ENCODE measurements around the gene WNT4.
"Not testable (repeated sequence)": the region's sequence is repeated elsewhere in the genome, so short reads cannot be mapped to it uniquely, and the experiment has no call there.

WNT4 gene

DNA sequence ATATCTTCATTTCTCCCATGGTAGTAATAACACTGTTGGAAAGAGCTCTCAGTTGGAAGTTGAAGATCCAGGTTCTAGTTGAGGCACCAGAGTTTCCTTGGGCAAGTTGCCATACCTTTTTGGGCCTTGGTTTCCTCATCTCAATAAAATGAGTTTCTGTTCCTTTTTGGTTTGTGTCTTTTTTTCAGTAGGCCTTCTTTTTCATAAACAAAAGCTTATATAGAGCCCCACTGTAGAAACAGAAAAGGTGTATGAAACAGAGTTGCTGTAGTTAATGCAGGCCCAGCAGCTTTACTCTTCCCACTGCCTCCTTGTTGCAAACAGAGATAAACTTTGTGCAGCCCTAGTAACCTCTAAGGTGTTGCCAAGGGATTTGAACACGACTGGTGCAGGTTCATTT is 41.7 kb downstream of the WNT4 start:
- Histone ChIP-seq H3K27me3 (ENCODE audit: control insufficient read depth in 1 of 2, insufficient read depth in 2 of 2, low read length in 2 of 2) (no peaks in the 10 kb centered on the region), H3K27ac (ENCODE audit: low read depth, low read length) (no peak overlapping the region), H3K9me3 (ENCODE audit: control insufficient read depth in 1 of 2, low read length in 2 of 2) (no peaks in the 10 kb centered on the region), H3K36me3 (ENCODE audit: control insufficient read depth in 1 of 2, insufficient read depth in 2 of 2, low read length in 2 of 2) (peaks cover 6 to 37% of the 10 kb centered on the region in 2 donors), H3K4me1 (ENCODE audit: control insufficient read depth in 1 of 2, insufficient read depth in 2 of 2, low read length in 2 of 2) (no peaks in the 10 kb centered on the region), H3K9ac (ENCODE audit: low read depth in 1 of 2, low read length in 2 of 2) (no peak overlapping the region), H3K4me3 (ENCODE audit: low read depth in 1 of 2, low read length in 2 of 2) (no peak overlapping the region)

DNA sequence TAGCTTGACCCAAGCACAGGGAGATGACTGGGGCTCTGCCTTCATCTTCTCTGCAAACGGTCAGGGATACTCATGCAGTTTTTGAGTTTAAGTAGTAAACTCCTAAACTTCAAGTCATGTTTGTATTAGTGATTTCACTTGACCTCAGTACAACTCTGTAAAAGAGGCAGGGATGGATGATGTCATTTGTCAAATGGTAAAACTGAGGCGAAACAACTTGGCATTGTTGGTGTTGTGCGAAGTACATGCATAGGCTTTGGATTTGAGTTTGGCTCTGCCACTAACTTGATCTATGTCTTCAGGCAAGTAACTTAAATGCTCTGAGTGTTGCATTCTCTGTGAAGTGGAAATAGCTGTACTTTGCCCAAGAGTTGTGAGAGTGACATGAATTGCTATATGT is 42.7 kb downstream of the WNT4 start:
- Histone ChIP-seq H3K27me3 (ENCODE audit: control insufficient read depth in 1 of 2, insufficient read depth in 2 of 2, low read length in 2 of 2) (no peaks in the 10 kb centered on the region), H3K27ac (ENCODE audit: low read depth, low read length) (no peak overlapping the region), H3K9ac (ENCODE audit: low read depth in 1 of 2, low read length in 2 of 2) (no peak overlapping the region), H3K36me3 (ENCODE audit: control insufficient read depth in 1 of 2, insufficient read depth in 2 of 2, low read length in 2 of 2) (peaks cover 7 to 42% of the 10 kb centered on the region in 2 donors), H3K9me3 (ENCODE audit: control insufficient read depth in 1 of 2, low read length in 2 of 2) (no peaks in the 10 kb centered on the region), H3K4me1 (ENCODE audit: control insufficient read depth in 1 of 2, insufficient read depth in 2 of 2, low read length in 2 of 2) (no peaks in the 10 kb centered on the region), H3K4me3 (ENCODE audit: low read depth in 1 of 2, low read length in 2 of 2) (no peak overlapping the region)

DNA sequence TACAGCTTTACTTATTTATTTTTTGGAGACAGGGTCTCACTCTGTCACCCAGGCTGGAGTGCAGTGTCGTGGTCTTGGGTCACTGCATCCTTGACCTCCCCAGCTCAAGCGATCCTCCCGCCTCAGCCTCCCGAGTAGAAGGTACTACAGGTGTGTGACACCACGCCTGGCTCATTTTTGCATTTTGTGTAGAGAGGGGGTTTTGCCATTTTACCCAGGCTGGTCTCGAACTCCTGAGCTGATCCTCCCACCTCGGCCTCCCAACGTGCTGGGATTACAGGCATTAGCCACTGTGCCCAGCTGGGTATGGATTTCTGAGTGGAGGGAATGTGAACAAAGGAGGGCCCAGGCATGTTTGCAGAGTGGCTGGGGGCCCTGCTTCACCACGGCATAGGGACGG is 44.1 kb downstream of the WNT4 start:
- H3K4me1 ChIP-seq (ENCODE audit: control insufficient read depth in 1 of 2, insufficient read depth in 2 of 2, low read length in 2 of 2), result no peaks in the 10 kb centered on the region
- H3K27me3 ChIP-seq (ENCODE audit: control insufficient read depth in 1 of 2, insufficient read depth in 2 of 2, low read length in 2 of 2), result no peaks in the 10 kb centered on the region
- no peaks in the 10 kb centered on the region for H3K9me3 ChIP-seq (ENCODE audit: control insufficient read depth in 1 of 2, low read length in 2 of 2)
- H3K36me3 ChIP-seq (ENCODE audit: control insufficient read depth in 1 of 2, insufficient read depth in 2 of 2, low read length in 2 of 2), result peaks cover 14 to 50% of the 10 kb centered on the region in 2 donors
- H3K4me3 ChIP-seq (ENCODE audit: low read depth in 1 of 2, low read length in 2 of 2), result no peak overlapping the region
- H3K9ac ChIP-seq (ENCODE audit: low read depth in 1 of 2, low read length in 2 of 2), result no peak overlapping the region
- H3K27ac ChIP-seq (ENCODE audit: low read depth, low read length), result no peak overlapping the region

DNA sequence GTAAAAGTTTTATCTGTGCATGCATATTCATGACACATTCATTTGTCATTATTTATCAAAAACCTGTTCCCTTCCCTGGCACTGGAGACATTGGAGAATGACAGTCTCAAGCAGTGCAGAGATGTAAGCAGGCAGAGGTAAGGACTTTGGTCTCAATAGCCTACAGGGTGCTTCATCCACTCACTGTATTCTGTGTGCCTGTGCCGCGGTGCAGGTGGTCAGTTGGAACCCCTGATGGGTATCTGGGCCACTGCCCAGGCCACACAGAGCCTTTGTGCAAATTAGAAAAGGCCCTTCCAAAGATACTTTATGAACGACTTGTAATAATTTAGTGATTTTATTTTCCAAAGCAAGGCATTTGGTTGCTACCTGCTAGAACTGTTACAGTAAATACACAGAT is 46.4 kb downstream of the WNT4 start:
- Histone ChIP-seq H3K9me3 (ENCODE audit: control insufficient read depth in 1 of 2, low read length in 2 of 2) (no peaks in the 10 kb centered on the region), H3K9ac (ENCODE audit: low read depth in 1 of 2, low read length in 2 of 2) (no peak overlapping the region), H3K36me3 (ENCODE audit: control insufficient read depth in 1 of 2, insufficient read depth in 2 of 2, low read length in 2 of 2) (peaks cover 19 to 62% of the 10 kb centered on the region in 2 donors), H3K27me3 (ENCODE audit: control insufficient read depth in 1 of 2, insufficient read depth in 2 of 2, low read length in 2 of 2) (no peaks in the 10 kb centered on the region), H3K27ac (ENCODE audit: low read depth, low read length) (no peak overlapping the region), H3K4me3 (ENCODE audit: low read depth in 1 of 2, low read length in 2 of 2) (no peak overlapping the region), H3K4me1 (ENCODE audit: control insufficient read depth in 1 of 2, insufficient read depth in 2 of 2, low read length in 2 of 2) (no peaks in the 10 kb centered on the region)

DNA sequence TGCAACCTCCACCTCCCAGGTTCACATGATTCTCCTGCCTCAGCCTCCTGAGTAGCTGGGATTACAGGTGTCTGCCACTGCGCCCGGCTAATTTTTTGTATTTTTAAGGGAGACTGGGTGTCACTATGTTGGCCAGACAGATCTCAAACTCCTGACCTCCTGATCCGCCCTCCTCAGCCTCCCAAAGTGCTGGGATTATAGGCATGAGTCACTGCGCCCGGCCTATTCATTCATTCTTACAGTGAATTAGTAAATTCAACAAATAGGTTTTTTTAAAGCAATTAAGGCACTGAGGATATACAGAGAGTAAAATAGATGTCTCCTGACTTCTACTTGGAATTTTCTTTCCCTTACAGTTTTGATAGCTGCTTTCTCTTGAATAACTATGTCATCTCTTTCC is 46.9 kb downstream of the WNT4 start:
- no peak overlapping the region for H3K4me3 ChIP-seq (ENCODE audit: low read depth in 1 of 2, low read length in 2 of 2)
- H3K36me3 ChIP-seq (ENCODE audit: control insufficient read depth in 1 of 2, insufficient read depth in 2 of 2, low read length in 2 of 2), result peaks cover 21 to 62% of the 10 kb centered on the region in 2 donors
- peaks cover 0 to under 1% of the 10 kb centered on the region in 2 donors for H3K4me1 ChIP-seq (ENCODE audit: control insufficient read depth in 1 of 2, insufficient read depth in 2 of 2, low read length in 2 of 2)
- H3K9me3 ChIP-seq (ENCODE audit: control insufficient read depth in 1 of 2, low read length in 2 of 2), result no peaks in the 10 kb centered on the region
- H3K9ac ChIP-seq (ENCODE audit: low read depth in 1 of 2, low read length in 2 of 2), result no peak overlapping the region
- H3K27me3 ChIP-seq (ENCODE audit: control insufficient read depth in 1 of 2, insufficient read depth in 2 of 2, low read length in 2 of 2), result no peaks in the 10 kb centered on the region
- no peak overlapping the region for H3K27ac ChIP-seq (ENCODE audit: low read depth, low read length)

DNA sequence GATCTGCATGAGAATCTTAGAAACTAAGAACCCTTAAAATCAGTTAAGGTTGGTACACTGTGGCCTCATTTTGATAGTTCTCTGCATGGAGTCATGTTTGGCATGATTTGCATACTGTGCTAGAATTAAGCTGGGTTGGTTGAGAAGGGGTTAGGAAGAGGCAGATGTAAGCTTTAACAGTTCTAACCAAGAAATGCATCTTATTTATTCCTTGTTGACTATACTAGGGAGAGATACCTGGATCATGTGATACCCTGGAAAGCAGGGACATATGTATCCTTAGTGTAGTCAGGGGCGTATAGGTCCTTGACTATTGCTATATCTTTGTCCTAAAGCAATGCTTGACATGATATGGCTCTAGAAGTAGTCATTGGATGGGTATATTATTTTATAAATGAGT is 49.4 kb downstream of the WNT4 start:
- Histone ChIP-seq H3K4me3 (ENCODE audit: low read depth in 1 of 2, low read length in 2 of 2) (no peak overlapping the region), H3K9ac (ENCODE audit: low read depth in 1 of 2, low read length in 2 of 2) (no peak overlapping the region), H3K4me1 (ENCODE audit: control insufficient read depth in 1 of 2, insufficient read depth in 2 of 2, low read length in 2 of 2) (peaks cover 10 to 25% of the 10 kb centered on the region in 2 donors), H3K9me3 (ENCODE audit: control insufficient read depth in 1 of 2, low read length in 2 of 2) (no peaks in the 10 kb centered on the region), H3K27ac (ENCODE audit: low read depth, low read length) (no peak overlapping the region), H3K36me3 (ENCODE audit: control insufficient read depth in 1 of 2, insufficient read depth in 2 of 2, low read length in 2 of 2) (peaks cover 26 to 60% of the 10 kb centered on the region in 2 donors), H3K27me3 (ENCODE audit: control insufficient read depth in 1 of 2, insufficient read depth in 2 of 2, low read length in 2 of 2) (no peaks in the 10 kb centered on the region)

DNA sequence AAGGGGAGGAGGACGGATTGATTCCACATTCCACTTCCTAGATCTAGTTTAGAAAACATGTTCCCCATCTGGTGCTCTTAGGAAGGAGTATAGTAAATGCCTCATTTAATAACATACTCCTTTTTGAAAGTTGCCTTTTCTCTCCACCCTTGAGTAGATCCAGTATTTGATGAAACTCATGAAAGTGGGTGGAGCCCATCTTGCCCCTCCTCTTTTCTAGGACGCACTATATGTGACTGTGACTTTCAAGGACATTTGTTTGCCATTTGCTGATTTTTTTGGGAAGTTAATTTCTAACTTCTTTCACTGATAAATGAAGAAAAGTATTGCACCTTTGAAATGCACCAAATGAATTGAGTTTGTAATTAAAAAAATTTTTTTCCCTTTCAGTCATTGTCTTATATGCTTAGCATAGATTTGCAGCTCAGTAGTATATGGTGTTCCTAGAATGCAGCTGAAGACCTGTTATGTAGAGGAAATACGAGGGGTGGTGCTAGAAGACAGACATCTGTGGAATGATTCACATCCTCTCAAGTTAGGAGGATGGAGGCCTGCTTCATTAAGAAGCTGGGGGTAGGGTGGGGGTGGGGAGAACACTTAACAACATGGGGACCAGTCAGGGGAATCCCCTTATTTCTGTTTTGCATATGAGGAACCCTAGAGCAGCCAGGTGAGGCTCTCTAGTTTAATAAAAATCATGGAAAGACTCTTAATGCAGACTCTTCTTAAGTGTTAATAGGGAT is 50.7 kb downstream of the WNT4 start:
- H3K36me3 ChIP-seq (ENCODE audit: control insufficient read depth in 1 of 2, insufficient read depth in 2 of 2, low read length in 2 of 2), result peaks cover 32 to 60% of the 10 kb centered on the region in 2 donors
- H3K27ac ChIP-seq (ENCODE audit: low read depth, low read length); H3K9me3 ChIP-seq (ENCODE audit: control insufficient read depth in 1 of 2, low read length in 2 of 2); H3K4me3 ChIP-seq (ENCODE audit: low read depth in 1 of 2, low read length in 2 of 2); H3K9ac ChIP-seq (ENCODE audit: low read depth in 1 of 2, low read length in 2 of 2); H3K27me3 ChIP-seq (ENCODE audit: control insufficient read depth in 1 of 2, insufficient read depth in 2 of 2, low read length in 2 of 2): not testable (repeated sequence)
- H3K4me1 ChIP-seq (ENCODE audit: control insufficient read depth in 1 of 2, insufficient read depth in 2 of 2, low read length in 2 of 2), result peaks cover 16 to 36% of the 10 kb centered on the region in 2 donors

DNA sequence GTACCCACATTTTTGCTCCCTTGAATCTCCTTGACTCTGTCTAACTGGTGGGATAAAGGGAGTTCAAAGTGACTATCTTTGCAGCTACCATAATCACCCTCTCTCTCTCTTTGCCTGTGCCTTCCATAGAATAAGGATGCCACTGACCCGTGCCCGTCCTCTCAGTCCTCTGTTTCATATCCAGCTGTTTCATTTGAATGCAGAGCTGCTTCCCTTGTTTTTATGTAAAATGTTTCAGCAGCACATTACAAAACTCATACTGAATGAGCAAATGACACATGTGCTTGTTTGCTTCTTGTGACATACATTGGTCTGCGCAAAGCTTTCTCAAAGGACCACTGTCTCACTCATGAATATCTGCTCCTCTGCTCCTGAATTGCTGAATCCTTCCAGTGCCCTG is 52.0 kb downstream of the WNT4 start:
- Histone ChIP-seq H3K36me3 (ENCODE audit: control insufficient read depth in 1 of 2, insufficient read depth in 2 of 2, low read length in 2 of 2) (peaks cover 32 to 59% of the 10 kb centered on the region in 2 donors), H3K9ac (ENCODE audit: low read depth in 1 of 2, low read length in 2 of 2) (no peak overlapping the region), H3K4me3 (ENCODE audit: low read depth in 1 of 2, low read length in 2 of 2) (no peak overlapping the region), H3K27me3 (ENCODE audit: control insufficient read depth in 1 of 2, insufficient read depth in 2 of 2, low read length in 2 of 2) (no peaks in the 10 kb centered on the region), H3K27ac (ENCODE audit: low read depth, low read length) (no peak overlapping the region), H3K9me3 (ENCODE audit: control insufficient read depth in 1 of 2, low read length in 2 of 2) (no peaks in the 10 kb centered on the region), H3K4me1 (ENCODE audit: control insufficient read depth in 1 of 2, insufficient read depth in 2 of 2, low read length in 2 of 2) (peaks cover 16 to 36% of the 10 kb centered on the region in 2 donors)

DNA sequence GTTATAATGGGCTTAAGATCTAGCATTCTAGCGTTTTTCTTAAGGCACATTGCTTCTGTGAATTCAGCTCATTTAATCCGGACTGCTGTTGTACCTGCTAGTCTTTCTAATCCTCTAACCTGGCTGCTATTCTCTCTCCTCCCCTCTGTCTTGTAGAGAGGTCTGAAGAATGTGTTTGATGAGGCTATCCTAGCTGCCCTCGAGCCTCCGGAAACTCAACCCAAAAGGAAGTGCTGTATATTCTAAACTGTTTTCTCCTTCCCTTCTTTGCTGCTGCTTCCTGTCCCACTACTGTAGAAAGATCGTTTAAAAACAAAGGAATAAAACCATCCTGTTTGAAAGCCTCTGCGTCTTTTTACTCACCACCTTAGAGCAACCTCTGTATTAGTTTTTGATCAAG is 53.1 kb downstream of the WNT4 start:
- no peak overlapping the region for H3K27ac ChIP-seq (ENCODE audit: low read depth, low read length)
- no peaks in the 10 kb centered on the region for H3K9me3 ChIP-seq (ENCODE audit: control insufficient read depth in 1 of 2, low read length in 2 of 2)
- H3K36me3 ChIP-seq (ENCODE audit: control insufficient read depth in 1 of 2, insufficient read depth in 2 of 2, low read length in 2 of 2), result peaks cover 30 to 52% of the 10 kb centered on the region in 2 donors
- peaks cover 16 to 36% of the 10 kb centered on the region in 2 donors for H3K4me1 ChIP-seq (ENCODE audit: control insufficient read depth in 1 of 2, insufficient read depth in 2 of 2, low read length in 2 of 2)
- H3K4me3 ChIP-seq (ENCODE audit: low read depth in 1 of 2, low read length in 2 of 2), result no peak overlapping the region
- no peaks in the 10 kb centered on the region for H3K27me3 ChIP-seq (ENCODE audit: control insufficient read depth in 1 of 2, insufficient read depth in 2 of 2, low read length in 2 of 2)
- no peak overlapping the region for H3K9ac ChIP-seq (ENCODE audit: low read depth in 1 of 2, low read length in 2 of 2)

DNA sequence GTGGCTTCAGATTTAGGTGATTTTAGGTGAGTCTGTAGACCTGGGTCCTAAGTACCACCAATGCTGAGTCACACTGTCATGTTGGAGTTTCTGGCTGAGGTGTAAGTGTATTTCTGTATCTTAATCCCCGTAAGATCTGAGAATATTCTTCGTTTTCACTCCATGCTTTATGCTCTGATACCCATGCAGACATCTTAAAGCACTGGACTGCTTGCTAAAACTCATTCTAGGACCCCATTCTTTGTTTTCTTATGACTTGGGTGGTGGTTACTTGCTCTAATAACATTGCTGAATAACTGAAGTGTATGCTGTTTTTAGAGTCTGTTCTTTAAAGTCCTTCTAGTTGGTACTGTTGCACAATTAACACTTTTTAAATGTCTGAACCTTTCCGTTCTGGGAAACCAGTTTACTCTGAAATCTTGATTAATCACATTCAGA is 53.7 kb downstream of the WNT4 start:
- H3K4me1 ChIP-seq (ENCODE audit: control insufficient read depth in 1 of 2, insufficient read depth in 2 of 2, low read length in 2 of 2), result peaks cover 16 to 36% of the 10 kb centered on the region in 2 donors
- H3K36me3 ChIP-seq (ENCODE audit: control insufficient read depth in 1 of 2, insufficient read depth in 2 of 2, low read length in 2 of 2), result peaks cover 26 to 49% of the 10 kb centered on the region in 2 donors
- no peak overlapping the region for H3K27ac ChIP-seq (ENCODE audit: low read depth, low read length)
- no peak overlapping the region for H3K4me3 ChIP-seq (ENCODE audit: low read depth in 1 of 2, low read length in 2 of 2)
- no peak overlapping the region for H3K9ac ChIP-seq (ENCODE audit: low read depth in 1 of 2, low read length in 2 of 2)
- no peaks in the 10 kb centered on the region for H3K9me3 ChIP-seq (ENCODE audit: control insufficient read depth in 1 of 2, low read length in 2 of 2)
- H3K27me3 ChIP-seq (ENCODE audit: control insufficient read depth in 1 of 2, insufficient read depth in 2 of 2, low read length in 2 of 2), result no peaks in the 10 kb centered on the region
